HG02884 (cell line): ENCODE results near the gene GYPC.
"Not testable (repeated sequence)": the region's sequence is repeated elsewhere in the genome, so short reads cannot be mapped to it uniquely, and the experiment has no call there.

Experiments
- ATAC-seq: cut with Tn5 transposase; IDR thresholded peaks from one replicate; pipeline ENCODE4 v1.9.1; 2021; ENCODE audit warnings: mild to moderate bottlenecking, moderate library complexity; ENCODE audit not compliant: unreplicated experiment

GYPC gene

DNA sequence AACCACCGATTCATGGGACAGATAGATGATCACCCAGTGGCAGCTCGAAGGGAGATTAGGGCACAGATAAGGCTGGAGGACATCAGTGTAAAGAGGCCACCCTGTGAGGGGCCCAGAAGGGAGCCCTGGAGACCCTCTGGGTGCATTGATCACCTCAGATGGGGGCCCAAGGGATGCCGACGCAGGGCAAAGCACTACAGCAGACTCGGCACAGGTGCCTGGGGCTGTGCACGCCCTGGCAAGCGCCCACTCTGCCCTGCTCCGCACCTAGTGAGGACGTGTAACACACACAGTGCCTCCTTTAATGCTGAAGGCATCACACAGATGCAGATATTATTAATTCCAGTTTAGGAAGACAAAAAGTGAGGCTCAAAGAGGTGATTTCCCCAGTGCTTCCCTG is 9.5 kb downstream of the GYPC start:
- ATAC-seq, result no peak

DNA sequence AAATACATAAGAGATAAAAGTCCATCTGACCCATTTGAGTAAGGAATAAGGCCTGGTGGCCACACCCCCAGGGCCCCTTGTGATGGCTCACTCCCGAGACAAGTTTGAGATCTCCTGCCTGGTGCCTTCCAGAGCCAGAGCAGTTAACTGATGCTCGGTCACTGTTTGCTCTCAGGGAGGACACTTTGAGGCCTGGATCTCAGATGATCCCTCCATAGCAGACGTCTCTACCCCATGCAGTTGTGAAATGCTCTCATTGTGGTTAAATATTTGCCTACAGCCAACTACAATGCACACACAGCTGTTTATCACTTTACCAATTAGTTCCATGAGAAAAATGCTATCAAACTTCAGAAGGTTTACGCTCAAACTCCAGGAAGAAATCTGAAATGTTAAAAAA is 12.3 kb downstream of the GYPC start:
- ATAC-seq, result no peak

GRCh38 chr2:126669772-126670171 is 13.8 kb downstream of the GYPC start:
- ATAC-seq, result no peak

GRCh38 chr2:126671488-126671887 is 15.5 kb downstream of the GYPC start:
- ATAC-seq, result no peak

DNA sequence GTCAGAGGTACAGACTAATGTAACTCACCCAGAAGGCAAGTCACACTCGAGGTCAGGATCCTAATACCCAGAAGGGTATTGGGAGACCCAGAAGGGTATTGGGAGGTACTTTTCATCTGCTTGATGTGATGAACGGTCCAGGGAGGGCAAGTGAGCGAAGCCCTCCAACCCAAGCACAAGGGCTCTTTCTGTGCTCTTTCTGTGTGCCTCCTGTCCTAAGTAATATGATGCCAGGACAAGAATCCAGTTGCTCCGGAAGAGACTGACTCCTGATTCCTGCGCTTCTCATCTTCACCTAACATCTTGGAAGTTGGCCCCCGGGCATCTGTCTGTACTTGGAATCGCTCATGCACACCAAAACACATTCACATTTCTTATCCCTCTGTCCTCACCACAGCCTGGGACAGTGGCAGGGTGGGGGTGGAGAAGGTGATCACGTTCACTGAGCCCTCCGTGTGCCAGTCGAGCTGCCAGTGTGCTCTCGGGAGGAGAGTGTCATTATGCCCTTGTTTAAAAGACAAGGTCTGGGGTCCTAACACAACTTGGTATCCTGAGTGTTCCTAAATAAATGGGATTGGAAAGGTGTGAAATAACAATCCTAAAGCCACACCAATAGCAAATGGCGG is 17.1 kb downstream of the GYPC start:
- no peak for ATAC-seq

- no peak for ATAC-seq
Measured at GRCh38 chr2:126674075-126674744, 18.3 kb downstream of the GYPC start.

- no peak for ATAC-seq
Measured at GRCh38 chr2:126675637-126676036, 19.7 kb downstream of the GYPC start.

- ATAC-seq, result no peak
Measured at GRCh38 chr2:126676221-126677175, 20.5 kb downstream of the GYPC start.

DNA sequence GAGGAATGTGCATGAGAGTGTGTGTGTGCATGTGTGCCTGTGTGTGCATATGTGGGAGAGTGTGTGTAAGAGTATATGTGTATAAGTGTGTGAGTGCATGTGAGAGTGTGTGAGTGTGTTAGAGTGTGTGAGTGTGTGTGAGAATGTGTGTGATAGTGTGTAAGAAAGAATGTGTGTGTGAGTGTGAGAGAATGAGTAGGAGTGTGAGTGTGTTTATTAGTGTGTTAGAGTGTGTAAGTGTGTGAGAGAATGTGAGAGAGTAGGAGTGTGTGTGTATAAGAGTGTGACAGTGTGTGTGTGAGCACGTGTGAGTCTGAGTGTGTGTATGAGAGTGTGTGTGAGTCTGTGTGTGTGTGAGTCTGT is 21.2 kb downstream of the GYPC start:
- no peak for ATAC-seq

- no peak for ATAC-seq
Measured at GRCh38 chr2:126678269-126679065, 22.5 kb downstream of the GYPC start.

DNA sequence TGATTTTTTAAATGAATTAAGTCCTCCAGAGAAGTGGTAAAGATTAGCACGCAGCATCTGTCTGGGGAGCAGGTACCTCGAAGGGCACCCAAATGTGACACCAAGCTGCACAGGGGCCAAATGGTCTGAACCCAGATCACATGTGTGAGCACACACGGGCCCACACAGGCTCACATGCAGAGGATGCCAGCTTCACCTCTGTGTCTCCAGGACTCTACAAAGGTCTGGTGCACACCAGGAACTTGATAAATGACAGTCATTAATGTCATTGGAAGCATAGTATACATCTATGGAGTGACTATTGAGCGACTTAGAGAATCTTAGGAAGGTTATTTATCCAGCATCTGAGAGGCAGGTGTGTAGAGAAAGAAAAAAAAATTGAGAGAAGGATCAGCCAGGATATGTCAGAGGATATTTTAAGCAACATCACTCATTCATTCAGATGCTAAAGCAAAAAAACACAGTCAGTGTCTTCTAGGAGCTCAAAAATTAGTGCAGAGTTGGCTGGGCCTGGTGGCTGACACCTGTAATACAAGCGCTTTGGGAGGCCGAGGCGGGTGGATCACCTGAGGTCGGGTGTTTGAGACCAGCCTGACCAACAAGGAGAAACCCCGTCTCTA is 23.2 kb downstream of the GYPC start:
- no peak for ATAC-seq

GRCh38 chr2:126681505-126681904 is 25.5 kb downstream of the GYPC start:
- no peak for ATAC-seq

DNA sequence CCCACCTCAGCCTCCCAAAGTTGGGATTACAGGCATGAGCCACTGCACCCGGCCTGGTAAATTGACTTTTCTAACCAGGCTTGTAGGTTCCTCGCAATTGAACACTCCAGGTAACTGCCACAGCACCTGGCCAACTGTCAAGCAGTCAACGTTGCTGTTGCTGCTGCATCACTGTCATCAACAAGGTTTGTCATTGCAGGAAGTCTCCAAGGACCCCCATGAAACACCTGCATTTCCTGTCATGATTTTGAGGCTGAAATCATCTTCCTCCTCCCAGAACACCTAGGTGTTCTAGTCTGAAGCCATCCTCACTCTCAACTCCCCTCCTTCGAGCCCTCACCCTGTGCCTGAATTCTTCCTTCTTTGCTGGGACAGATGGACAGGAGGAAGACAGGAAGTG is 29.7 kb downstream of the GYPC start:
- ATAC-seq, result no peak

DNA sequence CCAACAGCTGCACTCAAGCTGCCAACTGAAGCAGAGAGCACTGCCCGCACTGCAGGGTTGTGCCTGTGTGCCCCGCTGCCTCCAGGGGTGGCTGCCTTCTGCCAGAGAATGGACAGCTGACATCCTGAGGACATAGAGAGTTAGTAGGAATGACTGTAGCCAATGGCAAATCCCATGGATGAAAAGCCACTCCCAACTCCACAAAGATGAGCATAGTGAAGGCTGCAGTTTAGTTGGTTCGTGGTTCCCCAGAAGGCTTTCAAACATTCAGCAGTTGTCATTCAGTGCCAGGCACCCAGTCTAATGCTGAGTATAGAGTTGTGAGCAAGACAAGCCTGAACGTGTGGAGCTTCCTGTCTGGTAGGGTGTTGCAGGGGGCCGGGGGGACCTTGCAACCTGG is 30.3 kb downstream of the GYPC start:
- ATAC-seq, result no peak

- ATAC-seq, result no peak
Measured at GRCh38 chr2:126686841-126687485, 31.0 kb downstream of the GYPC start.

DNA sequence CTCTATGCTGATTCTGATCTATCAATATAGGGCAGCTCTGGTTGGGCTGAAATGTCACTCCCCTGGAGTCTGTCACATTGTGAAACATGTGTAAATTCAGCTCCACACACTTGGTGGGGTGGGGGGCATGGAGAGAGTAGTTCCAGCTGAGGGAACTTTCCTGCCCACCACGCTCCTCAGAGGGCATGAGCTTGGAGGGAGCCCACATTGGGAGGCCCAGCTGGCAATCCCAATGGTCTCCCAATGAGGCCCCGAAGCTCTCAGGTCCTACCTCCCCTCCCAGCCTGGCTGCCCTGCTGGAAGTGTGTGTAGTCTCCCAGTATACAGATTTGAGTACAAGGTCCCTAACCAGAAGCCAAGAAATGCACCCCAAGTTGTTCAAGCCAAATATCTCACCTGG is 31.5 kb downstream of the GYPC start:
- no peak for ATAC-seq

DNA sequence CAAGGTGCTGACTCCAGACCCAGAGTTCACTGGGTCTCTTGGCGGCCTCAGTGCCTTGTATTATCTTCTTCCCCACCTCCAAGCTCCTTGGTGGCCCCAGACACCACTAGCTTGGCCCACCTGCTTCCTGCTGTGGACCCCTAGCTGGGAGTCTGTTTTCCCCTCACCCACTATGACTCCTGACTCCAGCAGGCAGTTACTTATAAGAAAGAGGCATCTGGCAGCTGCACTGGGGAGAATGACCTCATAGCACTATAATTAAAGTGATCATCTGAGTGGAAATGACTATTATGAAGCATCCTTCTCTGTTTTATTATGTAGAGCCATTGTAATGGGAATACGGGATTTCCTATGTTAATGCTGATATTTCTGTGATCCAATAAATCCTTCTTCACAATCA is 32.6 kb downstream of the GYPC start:
- not testable (repeated sequence) for ATAC-seq

DNA sequence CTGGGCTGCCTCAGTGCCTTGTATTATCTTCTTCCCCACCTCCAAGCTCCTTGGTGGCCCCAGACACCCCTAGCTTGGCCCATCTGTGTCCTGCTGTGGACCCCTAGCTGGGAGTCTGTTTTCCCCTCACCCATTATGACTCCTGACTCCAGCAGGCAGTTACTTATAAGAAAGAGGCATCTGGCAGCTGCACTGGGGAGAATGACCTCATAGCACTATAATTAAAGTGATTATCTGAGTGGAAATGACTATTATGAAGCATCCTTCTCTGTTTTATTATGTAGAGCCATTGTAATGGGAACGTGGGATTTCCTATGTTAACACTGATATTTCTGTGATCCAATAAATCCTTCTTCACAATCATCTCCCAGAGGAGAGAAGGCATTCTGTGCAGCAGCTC is 36.3 kb downstream of the GYPC start:
- ATAC-seq, result not testable (repeated sequence)

GRCh38 chr2:126692934-126693592 is 37.1 kb downstream of the GYPC start:
- ATAC-seq, result not testable (repeated sequence)
